Measurements from ENCODE around the gene GPR62. TPM values are rescaled to one million over a fixed set of nuclear protein-coding genes. Genes with fewer than 3 reads are reported as not detected.

Gene GPR62
- total and polyA plus RNA-seq, 11 donors, result 0.06 to 0.27 (median 0.20) TPM; not detected in 4

DNA sequence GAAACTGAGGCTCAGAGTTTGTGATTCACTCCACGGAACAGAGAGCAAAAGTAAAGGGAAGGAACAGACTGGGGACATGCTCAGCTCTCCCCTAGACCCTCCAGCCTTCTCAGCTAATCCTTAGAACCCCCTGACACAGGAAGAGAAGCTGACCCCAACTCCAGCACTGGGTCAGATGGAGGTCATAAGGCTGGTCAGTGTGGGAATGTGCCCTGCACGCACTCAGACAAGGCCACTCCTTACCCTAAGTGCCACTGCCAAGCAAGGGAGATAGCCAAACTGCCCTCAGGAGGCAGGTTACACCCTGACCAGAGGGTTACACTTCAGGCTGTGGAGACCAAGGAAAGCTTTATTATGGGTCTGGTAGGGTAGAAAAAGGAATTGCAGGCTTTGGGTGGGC, 39.3 kb downstream of the GPR62 start:
- intact Hi-C loops (cut with DNase I), result loop anchor here in 2 of 10 donors (10.0 kb wide), 2 partner anchors 290 to 340 kb away; partner anchors contain the start of gene GLYCTK (in 1 of the 2)
- ATAC-seq, result no peak
- peaks cover 0 to 42% (median 33%) of the 10 kb centered on the region in 9 donors for H3K36me3 ChIP-seq
- H3K9me3 ChIP-seq, result no peaks in the 10 kb centered on the region
- peak overlapping the region in 9 of 12 donors; percentile 75 to 94 (median 79) for H3K4me3 ChIP-seq
- no peaks in the 10 kb centered on the region for H3K27me3 ChIP-seq
- H3K27ac ChIP-seq, result peak overlapping the region in 5 of 12 donors; percentile 84 to 92 (median 91)
- no peak for DNase-seq
- peaks cover 0 to 25% (median 15%) of the 10 kb centered on the region in 12 donors for H3K4me1 ChIP-seq
- 67 to 81% (median 73%) methylated on average over 2 of the region's 2 CpGs for WGBS, 4 donors
- no peak for TF ChIP-seq POLR2A (IDR thresholded peaks at IDR 0.05)
- TF ChIP-seq, protein P1, sequence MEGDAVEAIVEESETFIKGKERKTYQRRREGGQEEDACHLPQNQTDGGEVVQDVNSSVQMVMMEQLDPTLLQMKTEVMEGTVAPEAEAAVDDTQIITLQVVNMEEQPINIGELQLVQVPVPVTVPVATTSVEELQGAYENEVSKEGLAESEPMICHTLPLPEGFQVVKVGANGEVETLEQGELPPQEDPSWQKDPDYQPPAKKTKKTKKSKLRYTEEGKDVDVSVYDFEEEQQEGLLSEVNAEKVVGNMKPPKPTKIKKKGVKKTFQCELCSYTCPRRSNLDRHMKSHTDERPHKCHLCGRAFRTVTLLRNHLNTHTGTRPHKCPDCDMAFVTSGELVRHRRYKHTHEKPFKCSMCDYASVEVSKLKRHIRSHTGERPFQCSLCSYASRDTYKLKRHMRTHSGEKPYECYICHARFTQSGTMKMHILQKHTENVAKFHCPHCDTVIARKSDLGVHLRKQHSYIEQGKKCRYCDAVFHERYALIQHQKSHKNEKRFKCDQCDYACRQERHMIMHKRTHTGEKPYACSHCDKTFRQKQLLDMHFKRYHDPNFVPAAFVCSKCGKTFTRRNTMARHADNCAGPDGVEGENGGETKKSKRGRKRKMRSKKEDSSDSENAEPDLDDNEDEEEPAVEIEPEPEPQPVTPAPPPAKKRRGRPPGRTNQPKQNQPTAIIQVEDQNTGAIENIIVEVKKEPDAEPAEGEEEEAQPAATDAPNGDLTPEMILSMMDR (IDR thresholded peaks at IDR 0.05), result no peak

DNA sequence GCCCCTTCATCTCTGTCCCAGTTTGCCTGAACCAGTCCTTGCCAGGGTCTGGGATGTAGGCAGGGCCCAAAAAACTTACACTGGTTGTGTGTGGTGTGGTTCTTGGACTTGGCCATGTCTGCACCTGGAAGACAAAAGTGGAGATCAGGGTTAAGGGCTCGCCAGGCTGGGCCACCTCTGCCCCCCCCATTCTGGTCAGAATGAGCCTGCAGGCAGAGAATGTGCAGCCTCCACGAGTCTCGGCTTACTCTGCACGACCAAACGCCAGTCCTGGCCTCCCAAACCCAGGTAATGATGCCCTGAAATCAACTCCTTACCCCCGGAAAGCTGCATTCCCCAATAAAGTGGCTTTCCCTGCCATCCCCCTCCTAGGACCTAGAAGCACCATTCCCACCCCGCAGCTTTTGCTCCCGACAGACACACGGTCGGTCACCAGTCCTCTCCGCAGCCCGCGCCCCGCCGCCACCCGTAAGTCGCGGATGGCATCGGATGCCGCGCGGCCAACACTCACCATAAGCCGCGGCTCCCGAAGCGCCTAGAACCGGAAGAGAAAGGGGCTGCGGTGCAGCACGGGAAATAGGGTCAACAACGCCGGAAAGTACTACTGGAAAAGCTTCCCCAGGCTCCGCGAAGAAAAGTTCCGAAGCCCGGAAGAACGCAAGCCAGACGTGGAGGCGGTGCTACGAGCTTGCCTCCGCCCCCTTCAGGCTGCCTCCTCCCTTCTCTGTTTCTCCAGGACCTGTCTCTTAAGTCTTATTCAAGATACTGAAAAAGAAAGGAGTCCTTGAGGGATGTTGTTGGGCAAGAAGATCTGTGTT, 40.4 kb downstream of the GPR62 start, which contains the start of gene RPL29:
RPL29 (minus strand) TSS at position 550 of the 818 bp plus-strand sequence; CDS start at position 116, 434 bp downstream.
- no peaks in the 10 kb centered on the region for H3K27me3 ChIP-seq
- ATAC-seq (peak; percentile 91 to 96 (median 94)), DNase-seq (peak; percentile 90 to 93 (median 92))
- peak within 1 kb of the TSS; percentile 63 to 95 (median 85) for H3K27ac ChIP-seq
- intact Hi-C loops (cut with DNase I), result loop anchor here in 4 of 10 donors (1.0 to 10.0 kb wide), 4 partner anchors 53 to 339 kb away; partner anchors contain the start of genes GLYCTK (in 1 of the 4) and PARP3 (in 1 of the 4)
- no peaks in the 10 kb centered on the region for H3K9me3 ChIP-seq
- H3K4me1 ChIP-seq, result peaks cover 0 to 25% (median 12%) of the 10 kb centered on the region in 12 donors
- 0 to 2% (median 1%) methylated on average over 39 to 40 of the region's 40 CpGs for WGBS, 4 donors
- TF ChIP-seq, protein P1 (IDR thresholded peaks at IDR 0.05), result peak in 8 of 12 donors; percentile 22 to 67 (median 30)
- TF ChIP-seq POLR2A (IDR thresholded peaks at IDR 0.05), result peak in 1 of 2 donors; percentile 56
- peaks cover 0 to 42% (median 33%) of the 10 kb centered on the region in 9 donors for H3K36me3 ChIP-seq
- H3K4me3 ChIP-seq, result peak within 1 kb of the TSS; percentile 67 to 94 (median 76)

DNA sequence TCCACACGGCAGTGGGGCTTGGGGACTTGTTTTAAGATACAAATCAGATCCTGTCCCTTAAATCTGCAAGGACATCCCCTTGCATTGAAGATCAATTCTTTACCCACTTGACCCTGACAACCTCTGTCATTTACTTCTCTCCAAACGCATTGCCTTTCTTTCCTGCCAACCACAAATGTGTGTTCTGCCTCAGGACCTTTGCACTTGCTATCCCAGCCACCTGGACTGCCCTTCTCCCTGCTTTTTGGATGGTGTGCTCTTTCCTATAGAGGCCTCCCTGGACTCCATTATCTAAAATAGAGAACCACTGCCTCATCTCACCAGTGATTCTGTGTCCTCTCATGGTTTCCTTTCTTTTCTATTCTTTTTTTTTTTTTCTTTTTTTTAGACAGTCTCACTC, 42.0 kb downstream of the GPR62 start:
- ATAC-seq, result no peak
- no peak overlapping the region for H3K27ac ChIP-seq
- DNase-seq, result no peak
- no peaks in the 10 kb centered on the region for H3K9me3 ChIP-seq
- H3K27me3 ChIP-seq, result no peaks in the 10 kb centered on the region
- peaks cover 0 to 32% (median 16%) of the 10 kb centered on the region in 12 donors for H3K4me1 ChIP-seq
- intact Hi-C loops (cut with DNase I), result loop anchor here in 3 of 10 donors (5.0 to 10.0 kb wide), 3 partner anchors 275 to 338 kb away; partner anchors contain the start of gene GLYCTK (in 1 of the 3)
- TF ChIP-seq, protein P1 (IDR thresholded peaks at IDR 0.05), result no peak
- TF ChIP-seq POLR2A (IDR thresholded peaks at IDR 0.05), result no peak
- 58 to 73% (median 64%) methylated on average over 2 of the region's 2 CpGs for WGBS, 4 donors
- H3K36me3 ChIP-seq, result peaks cover 0 to 31% (median 28%) of the 10 kb centered on the region in 9 donors
- H3K4me3 ChIP-seq, result no peak overlapping the region
